GM20000 (cell line): ENCODE measurements around the gene VPS35.

ENCODE experiments used
- DNase-seq: peaks from one replicate; pipeline ENCODE4 v3.0.0; 2012; ENCODE audit warnings: low spot score
- CTCF ChIP-seq: IDR thresholded peaks from 2 replicates; pipeline ENCODE4 v1.5.1; 2012; ENCODE audit warnings: mild to moderate bottlenecking, control low read depth; ENCODE audit errors: extremely low read depth, missing control alignments

The VPS35 gene

GRCh38 chr16:46651305-46651704, 37.7 kb downstream of the VPS35 start:
- TF ChIP-seq CTCF: no peak
- DNase-seq: no peak

GRCh38 chr16:46650254-46650623, 38.7 kb downstream of the VPS35 start:
- no peak for DNase-seq
- no peak for TF ChIP-seq CTCF

- no peak for DNase-seq
- TF ChIP-seq CTCF: no peak
These were observed 39.3 kb downstream of the VPS35 start for GRCh38 chr16:46649588-46650253.

- TF ChIP-seq CTCF: no peak
- no peak for DNase-seq
These were observed 40.3 kb downstream of the VPS35 start for GRCh38 chr16:46648656-46649055.

- DNase-seq: no peak
- no peak for TF ChIP-seq CTCF
These were observed 49.7 kb downstream of the VPS35 start for GRCh38 chr16:46638947-46639925.

GRCh38 chr16:46632778-46633733, 55.9 kb downstream of the VPS35 start:
- DNase-seq: no peak
- TF ChIP-seq CTCF: no peak
